Gastroesophageal sphincter (tissue), 3 donors: ENCODE results near the gene CD226.

ENCODE experiments used
- CTCF ChIP-seq, 4 experiments: fragments of 200-600 bp in 2 of 4; fragments of 450-650 bp in 2 of 4; sonication (generic) in 1 of 4; IDR thresholded peaks; one replicate each; pipeline ENCODE4 v1.5.1; 2017 to 2019; ENCODE audit warnings: antibody characterized with exemption in 4 of 4, mild to moderate bottlenecking in 2 of 4, moderate library complexity in 2 of 4
- EP300 ChIP-seq: sonication (generic); formaldehyde crosslinking; IDR thresholded peaks from one replicate; pipeline ENCODE4 v1.6.1; 2017; ENCODE audit warnings: antibody characterized with exemption, mild to moderate bottlenecking
- POLR2A ChIP-seq, 2 donors: fragments of 450-650 bp; IDR thresholded peaks; one replicate each; pipeline ENCODE4 v1.6.1; 2017; ENCODE audit warnings: antibody characterized with exemption in 2 of 2, mild to moderate bottlenecking in 2 of 2, moderate library complexity in 1 of 2
- POLR2AphosphoS5 ChIP-seq: sonication (generic); formaldehyde crosslinking; IDR thresholded peaks from one replicate; pipeline ENCODE4 v1.6.1; 2017; ENCODE audit warnings: antibody characterized with exemption

- TF ChIP-seq CTCF (IDR thresholded peaks at IDR 0.05), result no peak
- TF ChIP-seq POLR2A (IDR thresholded peaks at IDR 0.05), result no peak
- TF ChIP-seq POLR2AphosphoS5, result no peak
- TF ChIP-seq EP300, result no peak
Measured at GRCh38 chr18:69958422-69958821, 10.7 kb upstream of the CD226 start.
